IgD-negative memory B cell (primary cell): ENCODE results near the gene DPP10. TPM values are rescaled to one million over a fixed set of nuclear protein-coding genes. Genes with fewer than 3 reads are reported as not detected.

Experiments used
- H3K27ac Mint-ChIP-seq, 3 donors: one replicate each; pipeline ENCODE4 v1.8.0; 2020 to 2022; ENCODE audit warnings: mild to moderate bottlenecking in 3 of 3, mixed read lengths in 3 of 3, moderate library complexity in 1 of 3
- H3K27me3 Mint-ChIP-seq: one replicate; pipeline ENCODE4 v1.8.0; 2021; ENCODE audit warnings: mixed read lengths
- H3K36me3 Mint-ChIP-seq: one replicate; pipeline ENCODE4 v1.8.0; 2020; ENCODE audit warnings: mild to moderate bottlenecking, mixed read lengths
- H3K4me1 Mint-ChIP-seq, 3 donors: one replicate each; pipeline ENCODE4 v1.8.0; 2020 to 2022; ENCODE audit warnings: mixed read lengths in 3 of 3, mild to moderate bottlenecking in 1 of 3
- H3K4me3 Mint-ChIP-seq, 4 donors: one replicate each; pipeline ENCODE4 v1.8.0; 2020 to 2022; ENCODE audit warnings: mild to moderate bottlenecking in 4 of 4, mixed read lengths in 4 of 4, moderate library complexity in 3 of 4
- H3K9me3 Mint-ChIP-seq, 3 donors: one replicate each; pipeline ENCODE4 v1.8.0; 2020 to 2021; ENCODE audit warnings: mixed read lengths in 3 of 3, mild to moderate bottlenecking in 1 of 3
- polyA plus RNA-seq: library from polyadenylated mRNA; unstranded; fragments of 300-500 nt; fragmentation: Illumina TruSeq; gene quantifications from one replicate; pipeline ENCODE4 v1.2.3, GENCODE V29; 2021

DPP10 gene
- polyA plus RNA-seq, 1 donor from 2014 or later: not detected

GRCh38 chr2:115161081-115161770, 718.8 kb downstream of the DPP10 start:
- Mint-ChIP-seq H3K4me1 (peaks cover 0 to 5% (median 4%) of the 10 kb centered on the region in 3 donors), H3K27ac (no peak overlapping the region), H3K27me3 (peaks cover 21% of the 10 kb centered on the region), H3K4me3 (peak overlapping the region in 1 of 4 donors; percentile 79), H3K9me3 (peaks cover 0 to 10% (median 1%) of the 10 kb centered on the region in 3 donors), H3K36me3 (peaks cover 1% of the 10 kb centered on the region)

GRCh38 chr2:115161771-115162493, 719.5 kb downstream of the DPP10 start:
- H3K27ac Mint-ChIP-seq: no peak overlapping the region
- H3K4me3 Mint-ChIP-seq: no peak overlapping the region
- H3K9me3 Mint-ChIP-seq: peaks cover 0 to 10% (median 0%) of the 10 kb centered on the region in 3 donors
- peaks cover 1% of the 10 kb centered on the region for H3K36me3 Mint-ChIP-seq
- H3K4me1 Mint-ChIP-seq: peaks cover 0 to 5% (median 4%) of the 10 kb centered on the region in 3 donors
- H3K27me3 Mint-ChIP-seq: peaks cover 21% of the 10 kb centered on the region

- H3K36me3 Mint-ChIP-seq: peaks cover 1% of the 10 kb centered on the region
- no peak overlapping the region for H3K4me3 Mint-ChIP-seq
- H3K9me3 Mint-ChIP-seq: peaks cover 0 to 10% (median 0%) of the 10 kb centered on the region in 3 donors
- peaks cover 21% of the 10 kb centered on the region for H3K27me3 Mint-ChIP-seq
- no peak overlapping the region for H3K27ac Mint-ChIP-seq
- peaks cover 0 to 5% (median 4%) of the 10 kb centered on the region in 3 donors for H3K4me1 Mint-ChIP-seq
These were observed 720.3 kb downstream of the DPP10 start for GRCh38 chr2:115162494-115163293.

- Mint-ChIP-seq H3K27ac (peak overlapping the region in 1 of 3 donors; percentile 23), H3K9me3 (peaks cover 0 to 7% (median 3%) of the 10 kb centered on the region in 3 donors), H3K4me3 (no peak overlapping the region)
These were observed 721.1 kb downstream of the DPP10 start for GRCh38 chr2:115163572-115163971.

GRCh38 chr2:115165529-115166109, 723.2 kb downstream of the DPP10 start:
- peaks cover 17% of the 10 kb centered on the region for H3K27me3 Mint-ChIP-seq
- H3K9me3 Mint-ChIP-seq: peaks cover 0 to 7% (median 4%) of the 10 kb centered on the region in 3 donors
- H3K36me3 Mint-ChIP-seq: peaks cover 1% of the 10 kb centered on the region
- H3K4me3 Mint-ChIP-seq: no peak overlapping the region
- H3K27ac Mint-ChIP-seq: no peak overlapping the region
- H3K4me1 Mint-ChIP-seq: peaks cover 0 to 4% (median 4%) of the 10 kb centered on the region in 3 donors

More at GRCh38 chr2:115163572-115163971, 721.1 kb downstream of the DPP10 start:
- peaks cover 0 to 5% (median 4%) of the 10 kb centered on the region in 3 donors for H3K4me1 Mint-ChIP-seq
- H3K27me3 Mint-ChIP-seq: peaks cover 21% of the 10 kb centered on the region
- H3K36me3 Mint-ChIP-seq: peaks cover 1% of the 10 kb centered on the region

- Mint-ChIP-seq H3K9me3 (peaks cover 0 to 4% (median 1%) of the 10 kb centered on the region in 3 donors), H3K36me3 (no peaks in the 10 kb centered on the region), H3K4me3 (no peak overlapping the region), H3K4me1 (no peaks in the 10 kb centered on the region), H3K27me3 (peaks cover 5% of the 10 kb centered on the region), H3K27ac (no peak overlapping the region)
These were observed 726.0 kb downstream of the DPP10 start for GRCh38 chr2:115168457-115168856.

- no peak overlapping the region for H3K27ac Mint-ChIP-seq
- no peaks in the 10 kb centered on the region for H3K27me3 Mint-ChIP-seq
- no peaks in the 10 kb centered on the region for H3K4me1 Mint-ChIP-seq
- no peaks in the 10 kb centered on the region for H3K36me3 Mint-ChIP-seq
- no peak overlapping the region for H3K4me3 Mint-ChIP-seq
- peaks cover 0 to 4% (median 1%) of the 10 kb centered on the region in 3 donors for H3K9me3 Mint-ChIP-seq
These were observed 727.4 kb downstream of the DPP10 start for GRCh38 chr2:115169814-115170213.

GRCh38 chr2:115171751-115172150, 729.3 kb downstream of the DPP10 start:
- Mint-ChIP-seq H3K4me3 (no peak overlapping the region), H3K4me1 (no peaks in the 10 kb centered on the region), H3K27me3 (no peaks in the 10 kb centered on the region), H3K9me3 (peaks cover 0 to 4% (median 1%) of the 10 kb centered on the region in 3 donors), H3K36me3 (no peaks in the 10 kb centered on the region), H3K27ac (no peak overlapping the region)

GRCh38 chr2:115174651-115175050, 732.2 kb downstream of the DPP10 start:
- no peak overlapping the region for H3K4me3 Mint-ChIP-seq
- H3K4me1 Mint-ChIP-seq: no peaks in the 10 kb centered on the region
- peaks cover 0 to 1% (median 0%) of the 10 kb centered on the region in 3 donors for H3K9me3 Mint-ChIP-seq
- H3K27me3 Mint-ChIP-seq: no peaks in the 10 kb centered on the region
- H3K27ac Mint-ChIP-seq: no peak overlapping the region
- no peaks in the 10 kb centered on the region for H3K36me3 Mint-ChIP-seq

- Mint-ChIP-seq H3K36me3 (no peaks in the 10 kb centered on the region), H3K9me3 (peaks cover 0 to 11% (median 6%) of the 10 kb centered on the region in 3 donors), H3K4me3 (no peak overlapping the region), H3K27ac (no peak overlapping the region), H3K4me1 (peaks cover 0 to 1% (median 0%) of the 10 kb centered on the region in 3 donors), H3K27me3 (no peaks in the 10 kb centered on the region)
These were observed 740.7 kb downstream of the DPP10 start for GRCh38 chr2:115183144-115183543.

GRCh38 chr2:115190459-115190858, 748.0 kb downstream of the DPP10 start:
- H3K36me3 Mint-ChIP-seq: no peaks in the 10 kb centered on the region
- H3K9me3 Mint-ChIP-seq: peaks cover 7 to 13% (median 7%) of the 10 kb centered on the region in 3 donors
- H3K4me1 Mint-ChIP-seq: peaks cover 0 to 1% (median 0%) of the 10 kb centered on the region in 3 donors
- no peaks in the 10 kb centered on the region for H3K27me3 Mint-ChIP-seq
- no peak overlapping the region for H3K27ac Mint-ChIP-seq
- H3K4me3 Mint-ChIP-seq: no peak overlapping the region

GRCh38 chr2:115194623-115195022, 752.2 kb downstream of the DPP10 start:
- Mint-ChIP-seq H3K27me3 (no peaks in the 10 kb centered on the region), H3K4me1 (no peaks in the 10 kb centered on the region), H3K27ac (no peak overlapping the region), H3K9me3 (peaks cover 0 to 5% (median 2%) of the 10 kb centered on the region in 3 donors), H3K4me3 (no peak overlapping the region), H3K36me3 (no peaks in the 10 kb centered on the region)

- H3K4me3 Mint-ChIP-seq: no peak overlapping the region
- peaks cover 0 to 5% (median 0%) of the 10 kb centered on the region in 3 donors for H3K9me3 Mint-ChIP-seq
- no peaks in the 10 kb centered on the region for H3K27me3 Mint-ChIP-seq
- H3K27ac Mint-ChIP-seq: no peak overlapping the region
- H3K36me3 Mint-ChIP-seq: no peaks in the 10 kb centered on the region
- no peaks in the 10 kb centered on the region for H3K4me1 Mint-ChIP-seq
These were observed 754.1 kb downstream of the DPP10 start for GRCh38 chr2:115196587-115196986.

GRCh38 chr2:115199966-115200365, 757.5 kb downstream of the DPP10 start:
- H3K9me3 Mint-ChIP-seq: peaks cover 0 to 4% (median 3%) of the 10 kb centered on the region in 3 donors
- no peaks in the 10 kb centered on the region for H3K27me3 Mint-ChIP-seq
- H3K4me1 Mint-ChIP-seq: no peaks in the 10 kb centered on the region
- no peaks in the 10 kb centered on the region for H3K36me3 Mint-ChIP-seq
- no peak overlapping the region for H3K27ac Mint-ChIP-seq
- H3K4me3 Mint-ChIP-seq: no peak overlapping the region
